GM19468 (cell line): ENCODE results near the gene ANKS4B.
"Not testable (repeated sequence)": the region's sequence is repeated elsewhere in the genome, so short reads cannot be mapped to it uniquely, and the experiment has no call there.

Experiments used
- ATAC-seq: cut with Tn5 transposase; IDR thresholded peaks from one replicate; pipeline ENCODE4 v1.9.1; 2021; ENCODE audit warnings: mild to moderate bottlenecking, moderate library complexity, moderate number of reproducible peaks; ENCODE audit not compliant: unreplicated experiment; ENCODE audit errors: extremely low read depth

Gene ANKS4B

GRCh38 chr16:21283521-21284289, 50.2 kb downstream of the ANKS4B start:
- no peak for ATAC-seq

DNA sequence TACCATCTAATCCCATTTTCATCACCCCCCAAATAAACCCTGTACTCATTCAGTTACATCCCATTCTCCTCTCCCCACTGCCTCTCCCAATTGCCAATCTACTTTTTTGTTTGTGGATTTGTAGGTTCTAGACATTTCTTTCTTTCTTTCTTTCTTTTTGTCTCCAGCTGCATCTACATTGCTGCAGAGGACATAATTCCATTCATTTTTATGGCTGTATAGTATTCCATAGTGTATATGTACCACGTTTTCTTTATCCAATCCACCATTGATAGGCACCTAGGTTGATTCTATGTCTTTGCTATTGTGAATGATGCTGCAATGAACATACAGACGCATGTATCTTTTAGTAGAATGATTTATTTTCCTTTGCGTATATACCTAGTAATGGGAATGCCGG, 50.9 kb downstream of the ANKS4B start:
- no peak for ATAC-seq

DNA sequence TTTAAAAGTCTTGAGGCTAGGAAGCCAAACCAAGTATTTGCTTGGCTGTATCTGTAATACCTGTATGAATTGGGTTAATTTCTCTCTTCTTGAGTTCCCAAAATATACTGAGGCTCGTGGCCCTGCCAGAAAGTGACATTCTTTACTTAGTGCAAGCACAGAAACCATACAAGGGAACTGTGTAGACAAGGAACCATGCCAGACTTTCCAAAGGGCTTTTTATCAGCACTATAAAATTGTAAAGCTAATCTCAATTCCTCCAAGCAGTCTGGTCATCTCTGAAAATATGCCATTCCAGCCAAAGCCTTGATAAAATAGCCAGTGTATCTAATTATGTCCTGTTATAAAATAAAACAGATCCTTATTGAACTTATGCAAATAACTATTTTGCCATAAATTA, 51.8 kb downstream of the ANKS4B start:
- no peak for ATAC-seq

DNA sequence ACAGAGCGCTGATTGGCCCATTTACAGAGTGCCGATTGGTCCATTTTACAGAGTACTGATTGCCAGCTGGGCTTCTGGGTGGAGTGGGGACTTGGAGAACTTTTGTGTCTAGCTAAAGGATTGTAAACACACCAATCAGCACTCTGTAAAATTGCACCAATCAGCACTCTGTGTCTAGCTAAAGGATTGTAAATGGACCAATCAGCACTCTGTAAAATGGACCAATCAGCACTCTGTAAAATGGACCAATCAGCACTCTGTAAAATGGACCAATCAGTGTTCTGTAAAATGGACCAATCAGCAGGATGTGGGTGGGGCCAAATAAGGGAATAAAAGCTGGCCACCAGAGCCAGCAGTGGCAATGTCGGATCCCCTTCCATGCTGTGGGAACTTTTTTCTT, 56.3 kb downstream of the ANKS4B start:
- not testable (repeated sequence) for ATAC-seq

DNA sequence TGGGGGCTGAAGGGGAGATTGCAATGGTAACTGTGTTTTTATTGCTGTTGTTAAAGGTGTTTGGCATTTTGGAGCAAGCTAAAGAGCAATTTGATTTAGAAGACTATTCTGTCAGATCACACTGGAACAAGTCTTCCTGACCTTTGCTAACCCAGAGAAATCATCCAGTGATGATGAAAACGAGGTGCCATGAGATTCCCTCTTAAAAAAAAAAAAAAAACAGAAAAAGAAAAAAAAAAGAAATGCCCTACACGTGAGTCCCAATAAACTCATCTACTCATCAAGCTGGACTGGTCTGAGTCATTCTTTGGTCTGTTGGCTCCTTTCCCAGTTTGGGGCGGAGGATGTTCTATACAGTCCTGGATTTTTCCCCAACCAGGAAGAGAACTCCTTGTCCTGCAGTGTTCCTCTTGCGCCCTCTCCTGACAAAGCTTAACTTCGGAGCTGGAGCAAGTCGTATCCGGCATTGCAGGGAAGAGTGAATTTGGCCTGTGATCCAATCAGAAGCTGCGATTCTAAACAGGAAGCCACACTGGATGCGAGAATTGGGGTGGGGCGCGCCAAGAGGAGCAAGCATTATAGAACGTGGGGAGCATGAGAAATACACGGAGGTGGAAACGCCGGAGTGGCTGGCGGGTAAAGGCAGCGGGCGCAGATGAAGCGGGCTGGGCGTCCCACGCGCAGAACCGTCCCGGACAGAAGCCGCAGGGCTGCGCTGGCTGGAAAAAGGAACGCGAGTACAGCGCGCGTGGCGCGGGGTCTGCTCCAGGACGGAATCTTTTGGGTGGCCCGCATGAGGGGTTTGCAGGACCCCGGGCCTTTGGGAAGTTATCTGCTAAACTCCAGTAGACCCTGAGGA, 67.0 kb downstream of the ANKS4B start:
- no peak for ATAC-seq

DNA sequence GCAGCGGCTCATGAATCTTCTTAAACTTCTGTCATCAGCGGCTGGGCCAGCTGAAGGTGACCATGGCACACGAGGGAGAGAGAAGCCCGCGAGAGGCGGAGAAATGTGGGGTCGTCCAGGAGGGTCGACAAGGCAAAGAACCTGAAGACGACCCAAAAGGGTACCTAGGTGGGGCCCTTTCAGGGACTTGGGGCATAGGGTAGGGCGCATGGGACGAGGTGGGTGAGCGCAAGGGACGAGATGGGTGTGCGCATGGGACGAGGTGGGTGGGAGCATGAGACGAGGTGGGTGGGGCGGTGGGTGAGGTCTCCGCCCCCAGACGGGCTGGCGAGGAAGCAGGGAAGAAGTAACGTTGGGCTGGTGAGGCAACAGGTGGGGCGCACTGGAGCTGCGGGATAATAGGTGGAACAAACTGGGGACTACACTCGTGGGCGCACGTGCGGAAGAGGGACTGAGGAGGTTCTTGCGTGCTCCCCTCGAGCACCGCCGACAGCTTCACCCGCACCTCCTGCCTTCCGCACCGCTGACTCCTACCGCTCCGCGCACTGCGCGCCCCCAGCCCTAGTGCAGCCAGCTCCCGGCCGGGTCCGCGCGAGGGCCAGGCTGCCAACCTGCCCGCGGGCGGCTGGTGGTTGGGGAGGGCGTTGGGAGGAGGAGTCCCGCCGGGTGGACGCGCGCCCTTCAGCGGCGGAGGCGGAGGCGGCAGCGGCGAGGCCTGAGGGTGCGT, 67.8 kb downstream of the ANKS4B start:
- no peak for ATAC-seq

DNA sequence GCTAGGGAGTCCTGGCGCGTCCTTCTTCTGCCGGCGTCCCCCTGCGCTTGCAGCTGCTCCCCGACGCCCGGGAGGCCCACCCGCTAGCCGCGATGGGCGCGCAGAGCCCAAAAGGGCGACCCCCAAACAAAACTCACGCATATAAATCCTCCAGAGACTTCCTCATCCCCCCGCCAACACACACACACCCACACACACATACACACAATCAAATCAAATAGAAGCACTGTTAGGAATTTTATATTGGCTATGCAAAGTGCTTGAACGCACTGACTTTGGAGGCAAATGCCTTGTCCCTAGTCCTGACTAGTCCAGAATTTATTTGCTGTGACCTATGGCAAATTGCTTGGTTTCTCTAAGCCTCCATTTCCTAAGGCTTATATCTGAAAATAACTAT, 68.4 kb downstream of the ANKS4B start:
- no peak for ATAC-seq

GRCh38 chr16:21302454-21302853, 69.0 kb downstream of the ANKS4B start:
- no peak for ATAC-seq

- no peak for ATAC-seq
Measured at GRCh38 chr16:21302898-21303528, 69.5 kb downstream of the ANKS4B start.
